Gastrocnemius medialis (tissue), 4 donors: Measurements from ENCODE around the gene PDIA2. TPM values are rescaled to one million over a fixed set of nuclear protein-coding genes. Genes with fewer than 3 reads are reported as not detected.

ENCODE experiments used
- ATAC-seq, 2 donors: fragments of 150-250 bp; one replicate each; pipeline ENCODE4 v1.9.1; 2016
- DNase-seq, 2 donors: peaks; one replicate each; pipeline ENCODE4 v3.0.0-alpha.2; 2019
- H3K27ac ChIP-seq, 4 donors: fragments of 200-600 bp; sonication (generic); 1 replicate in 1 of 4; 2 replicates in 3 of 4; pipeline ENCODE4 v1.5.1; 2016 to 2018; ENCODE audit warnings: mild to moderate bottlenecking in 2 of 4, moderate library complexity in 1 of 4
- H3K27me3 ChIP-seq, 3 donors: fragments of 200-600 bp; sonication (generic) in 2 of 3; 1 replicate in 1 of 3; 2 replicates in 2 of 3; pipeline versions ENCODE4 v1.5.1 to v1.6.0; 2016 to 2019; ENCODE audit warnings: mild to moderate bottlenecking in 1 of 3, moderate library complexity in 1 of 3
- H3K36me3 ChIP-seq, 2 donors: fragments of 200-600 bp; sonication (generic) in 1 of 2; one replicate each; pipeline ENCODE4 v1.5.1; 2017 to 2018
- H3K4me1 ChIP-seq, 2 donors: fragments of 200-600 bp; sonication (generic) in 1 of 2; one replicate each; pipeline ENCODE4 v1.5.1; 2016 to 2017; ENCODE audit warnings: mild to moderate bottlenecking in 2 of 2
- H3K4me3 ChIP-seq, 4 donors: fragments of 200-600 bp; sonication (generic) in 3 of 4; 1 replicate in 1 of 4; 2 replicates in 3 of 4; pipeline ENCODE4 v1.5.1; 2016 to 2019; ENCODE audit warnings: mild to moderate bottlenecking in 2 of 4
- H3K9me3 ChIP-seq, 3 donors: fragments of 200-600 bp; sonication (generic) in 2 of 3; 1 replicate in 1 of 3; 2 replicates in 2 of 3; pipeline ENCODE4 v1.5.1; 2016 to 2019
- CTCF ChIP-seq, 5 experiments: fragments of 450-650 bp in 3 of 5; fragments of 200-600 bp in 2 of 5; sonication (generic) in 2 of 5; IDR thresholded peaks in 4 of 5; conservative IDR thresholded peaks in 1 of 5; 1 replicate in 4 of 5; 2 replicates in 1 of 5; pipeline ENCODE4 v1.5.1; 2016 to 2019; ENCODE audit warnings: antibody characterized with exemption in 5 of 5, mild to moderate bottlenecking in 3 of 5, moderate library complexity in 3 of 5
- POLR2A ChIP-seq, 2 donors: fragments of 450-650 bp; IDR thresholded peaks; one replicate each; pipeline ENCODE4 v1.6.1; 2017; ENCODE audit warnings: antibody characterized with exemption in 2 of 2, mild to moderate bottlenecking in 2 of 2, moderate library complexity in 2 of 2
- in situ Hi-C, 4 donors: fragments of 200-750 bp; cut with MboI; loops; one replicate each; pipeline versions ENCODE4 v1.15.0 to v1.8.0; 2017; ENCODE audit warnings: low sequenced_read_pairs in 4 of 4
- intact Hi-C: fragments of 100-400 bp; cut with DNase I; formaldehyde crosslinking; loops from one replicate; pipeline ENCODE4 v1.15.1; 2023; ENCODE audit warnings: low total_unique reads
- total RNA-seq, 4 donors: library from RNA; depleted of rRNA; stranded (reverse); fragments of >200 nt; gene quantifications; one replicate each; pipeline versions ENCODE4 v1.1.0 to v1.2.3, GENCODE V29; 2016

The PDIA2 gene
- total RNA-seq, 4 donors from 2014 or later: 2.2 TPM; not detected in 3

- Histone ChIP-seq H3K36me3 (peaks cover 0 to 40% of the 10 kb centered on the region in 2 donors), H3K27ac (no peak overlapping the region), H3K9me3 (no peaks in the 10 kb centered on the region), H3K4me3 (no peak overlapping the region), H3K4me1 (no peaks in the 10 kb centered on the region), H3K27me3 (no peaks in the 10 kb centered on the region)
- in situ Hi-C loops (no loop called here), intact Hi-C loops (no loop called here)
- ATAC-seq: no peak
- no peak for DNase-seq
- TF ChIP-seq CTCF (IDR thresholded peaks at IDR 0.05 in 4 of 5, conservative IDR thresholded peaks at IDR 0.05 in 1 of 5) (no peak), POLR2A (IDR thresholded peaks at IDR 0.05) (no peak)
Measured at GRCh38 chr16:287981-288920, 5.3 kb downstream of the PDIA2 start.

- peaks cover 0 to 45% of the 10 kb centered on the region in 2 donors for H3K36me3 ChIP-seq
- ATAC-seq (no peak), DNase-seq (no peak)
- intact Hi-C loops: no loop called here
- H3K27ac ChIP-seq: no peak overlapping the region
- H3K4me1 ChIP-seq: no peaks in the 10 kb centered on the region
- H3K9me3 ChIP-seq: no peaks in the 10 kb centered on the region
- no peak overlapping the region for H3K4me3 ChIP-seq
- no peak for TF ChIP-seq POLR2A (IDR thresholded peaks at IDR 0.05)
- in situ Hi-C loops: no loop called here
- no peaks in the 10 kb centered on the region for H3K27me3 ChIP-seq
Measured at GRCh38 chr16:289395-289997, 6.5 kb downstream of the PDIA2 start.

GRCh38 chr16:290015-290680 is 7.2 kb downstream of the PDIA2 start:
- in situ Hi-C loops (no loop called here), intact Hi-C loops (no loop called here)
- peaks cover 0 to 45% of the 10 kb centered on the region in 2 donors for H3K36me3 ChIP-seq
- DNase-seq: no peak
- no peak overlapping the region for H3K27ac ChIP-seq
- no peak overlapping the region for H3K4me3 ChIP-seq
- no peaks in the 10 kb centered on the region for H3K27me3 ChIP-seq
- no peak for ATAC-seq
- H3K4me1 ChIP-seq: no peaks in the 10 kb centered on the region
- no peak for TF ChIP-seq CTCF (IDR thresholded peaks at IDR 0.05 in 4 of 5, conservative IDR thresholded peaks at IDR 0.05 in 1 of 5)
- no peak for TF ChIP-seq POLR2A (IDR thresholded peaks at IDR 0.05)
- H3K9me3 ChIP-seq: no peaks in the 10 kb centered on the region

GRCh38 chr16:290681-291405 is 7.9 kb downstream of the PDIA2 start:
- no peak for ATAC-seq
- in situ Hi-C loops: no loop called here
- TF ChIP-seq CTCF (IDR thresholded peaks at IDR 0.05 in 4 of 5, conservative IDR thresholded peaks at IDR 0.05 in 1 of 5) (no peak), POLR2A (IDR thresholded peaks at IDR 0.05) (no peak)
- no peak for DNase-seq
- Histone ChIP-seq H3K4me1 (no peaks in the 10 kb centered on the region), H3K27ac (no peak overlapping the region), H3K27me3 (no peaks in the 10 kb centered on the region), H3K36me3 (peaks cover 0 to 49% of the 10 kb centered on the region in 2 donors), H3K4me3 (no peak overlapping the region), H3K9me3 (no peaks in the 10 kb centered on the region)
- intact Hi-C loops: no loop called here
